Measurements from ENCODE around the gene FBXO44.

Gene FBXO44

GRCh38 chr1:11705596-11705995 is 50.9 kb downstream of the FBXO44 start:
- no peak overlapping the region for H3K9ac ChIP-seq (ENCODE audit: low read length)
- H3K4me2 ChIP-seq (ENCODE audit: low read length) = no peak overlapping the region
- peaks cover 5% of the 10 kb centered on the region for H3K27me3 ChIP-seq (ENCODE audit: insufficient read depth, low read length)

GRCh38 chr1:11706292-11706691 is 51.6 kb downstream of the FBXO44 start:
- Histone ChIP-seq H3K4me3 (ENCODE audit: low read depth, low read length, poor library complexity, severe bottlenecking) (no peak overlapping the region), H3K9ac (ENCODE audit: low read length) (no peak overlapping the region), H3K4me1 (ENCODE audit: insufficient read depth, low read length, severe bottlenecking) (no peaks in the 10 kb centered on the region), H3K4me2 (ENCODE audit: low read length) (no peak overlapping the region), H2AFZ (ENCODE audit: low read length) (no peak overlapping the region), H4K20me1 (ENCODE audit: insufficient read depth, low read length) (no peaks in the 10 kb centered on the region), H3K27me3 (ENCODE audit: insufficient read depth, low read length) (peaks cover 5% of the 10 kb centered on the region; the same call in 1 of the 2 replicates), H3K27ac (ENCODE audit: low read depth, low read length, poor library complexity, severe bottlenecking) (no peak overlapping the region), H3F3A (ENCODE audit: insufficient read depth, low read length) (no peaks in the 10 kb centered on the region), H3K9me3 (ENCODE audit: low read length) (no peaks in the 10 kb centered on the region), H3K9me2 (ENCODE audit: low read depth, low read length) (no peaks in the 10 kb centered on the region), H3K79me2 (ENCODE audit: insufficient read depth, low read length) (no peaks in the 10 kb centered on the region), H3K36me3 (ENCODE audit: insufficient read depth, low read length) (no peaks in the 10 kb centered on the region)
- TF ChIP-seq CTCF (IDR thresholded peaks at IDR 0.05; ENCODE audit: low read length) (no peak), EZH2 (IDR thresholded peaks at IDR 0.05; ENCODE audit: borderline replicate concordance, low read length) (no peak)

More at GRCh38 chr1:11705596-11705995, 50.9 kb downstream of the FBXO44 start:
- no peak overlapping the region for H2AFZ ChIP-seq (ENCODE audit: low read length)
- H3K9me3 ChIP-seq (ENCODE audit: low read length) = no peaks in the 10 kb centered on the region
- H3K36me3 ChIP-seq (ENCODE audit: insufficient read depth, low read length) = no peaks in the 10 kb centered on the region
- no peaks in the 10 kb centered on the region for H3K9me2 ChIP-seq (ENCODE audit: low read depth, low read length)
- H3K27ac ChIP-seq (ENCODE audit: low read depth, low read length, poor library complexity, severe bottlenecking) = no peak overlapping the region
- TF ChIP-seq CTCF (IDR thresholded peaks at IDR 0.05; ENCODE audit: low read length) (no peak), EZH2 (IDR thresholded peaks at IDR 0.05; ENCODE audit: borderline replicate concordance, low read length) (no peak)
- H3F3A ChIP-seq (ENCODE audit: insufficient read depth, low read length) = no peaks in the 10 kb centered on the region
- no peak overlapping the region for H3K4me3 ChIP-seq (ENCODE audit: low read depth, low read length, poor library complexity, severe bottlenecking)
- no peaks in the 10 kb centered on the region for H4K20me1 ChIP-seq (ENCODE audit: insufficient read depth, low read length)
- H3K79me2 ChIP-seq (ENCODE audit: insufficient read depth, low read length) = no peaks in the 10 kb centered on the region
- no peaks in the 10 kb centered on the region for H3K4me1 ChIP-seq (ENCODE audit: insufficient read depth, low read length, severe bottlenecking)

- H3K36me3 ChIP-seq (ENCODE audit: insufficient read depth, low read length) = no peaks in the 10 kb centered on the region
- H3K9me2 ChIP-seq (ENCODE audit: low read depth, low read length) = no peaks in the 10 kb centered on the region
These were observed 53.1 kb downstream of the FBXO44 start for GRCh38 chr1:11707621-11708276.

More at GRCh38 chr1:11707621-11708276, 53.1 kb downstream of the FBXO44 start:
- no peak overlapping the region for H3K4me2 ChIP-seq (ENCODE audit: low read length)
- no peak overlapping the region for H3K27ac ChIP-seq (ENCODE audit: low read depth, low read length, poor library complexity, severe bottlenecking)
- no peaks in the 10 kb centered on the region for H3K4me1 ChIP-seq (ENCODE audit: insufficient read depth, low read length, severe bottlenecking)
- no peaks in the 10 kb centered on the region for H4K20me1 ChIP-seq (ENCODE audit: insufficient read depth, low read length)
- H3K27me3 ChIP-seq (ENCODE audit: insufficient read depth, low read length) = peaks cover 5% of the 10 kb centered on the region; the same call in 1 of the 2 replicates
- H3K4me3 ChIP-seq (ENCODE audit: low read depth, low read length, poor library complexity, severe bottlenecking) = no peak overlapping the region
- no peaks in the 10 kb centered on the region for H3K9me3 ChIP-seq (ENCODE audit: low read length)
- no peaks in the 10 kb centered on the region for H3F3A ChIP-seq (ENCODE audit: insufficient read depth, low read length)
- no peak overlapping the region for H2AFZ ChIP-seq (ENCODE audit: low read length)
- TF ChIP-seq CTCF (IDR thresholded peaks at IDR 0.05; ENCODE audit: low read length) (no peak), EZH2 (IDR thresholded peaks at IDR 0.05; ENCODE audit: borderline replicate concordance, low read length) (no peak)
- H3K9ac ChIP-seq (ENCODE audit: low read length) = no peak overlapping the region
- no peaks in the 10 kb centered on the region for H3K79me2 ChIP-seq (ENCODE audit: insufficient read depth, low read length)
